Endothelial cell of umbilical vein (primary cell): ENCODE data around the gene HOXB5. TPM values are rescaled to one million over a fixed set of nuclear protein-coding genes. Genes with fewer than 3 reads are reported as not detected.

ENCODE experiments used
- BruUV-seq: library from RNA; stranded (reverse); fragments of 400-500 nt; replicated peaks from 2 replicates; lab custom pipeline; 2021; lab: Mats Ljungman, UMichigan
- CTCF ChIA-PET: fragments of 300-600, 350-600 bp; sonication (Branson Sonifier 250); formaldehyde crosslinking; loops from one replicate; lab custom pipeline; 2021; ENCODE audit warnings: antibody characterized with exemption, inconsistent platforms; lab: Charles Lee
- POLR2A ChIA-PET: fragments of 300-600, 350-600 bp; sonication (Branson Sonifier 250); formaldehyde crosslinking; loops from one replicate; lab custom pipeline; 2021; ENCODE audit warnings: antibody characterized with exemption, inconsistent platforms; lab: Charles Lee
- DNase-seq: peaks from one replicate; pipeline ENCODE4 v3.0.0-alpha.2; 2011; ENCODE audit warnings: low read depth, low spot score
- FAIRE-seq: peaks from 2 replicates; lab custom pipeline; 2011; peaks lifted over from hg19 to GRCh38; lab: Jason Lieb, UNC
- H2AFZ ChIP-seq: 2 replicates; pipeline ENCODE4 v1.6.0; 2012; ENCODE audit warnings: low read depth, low read length, control low read depth, inconsistent platforms
- H3K27ac ChIP-seq: 2 replicates; pipeline ENCODE4 v1.5.1; 2011; ENCODE audit warnings: low read depth, mild to moderate bottlenecking, control low read depth, low read length, moderate library complexity; ENCODE audit not compliant: insufficient read depth
- H3K27me3 ChIP-seq, 2 experiments: 2 replicates each; pipeline versions ENCODE4 v1.6.0 to v1.6.1; 2011; ENCODE audit warnings: low read length in 2 of 2, mixed read lengths in 1 of 2; ENCODE audit not compliant: control insufficient read depth in 2 of 2, insufficient read depth in 2 of 2
- H3K36me3 ChIP-seq, 2 experiments: 2 replicates in 1 of 2; 3 replicates in 1 of 2; pipeline ENCODE4 v1.5.1; 2011; ENCODE audit warnings: low read length in 2 of 2, mild to moderate bottlenecking in 1 of 2, moderate library complexity in 1 of 2; ENCODE audit not compliant: control insufficient read depth in 2 of 2, insufficient read depth in 2 of 2; ENCODE audit errors: extremely low read depth in 1 of 2
- H3K4me1 ChIP-seq: 3 replicates; pipeline ENCODE4 v1.5.1; 2011; ENCODE audit warnings: mild to moderate bottlenecking, low read length; ENCODE audit not compliant: control insufficient read depth, insufficient read depth; ENCODE audit errors: extremely low read depth
- H3K4me2 ChIP-seq: 2 replicates; pipeline ENCODE4 v1.6.1; 2011; ENCODE audit warnings: low read length, control low read depth, mixed read lengths; ENCODE audit not compliant: insufficient read depth
- H3K4me3 ChIP-seq, 3 experiments: fragments of 200-600 bp in 1 of 3; sonication (generic), shearing (Covaris generic) in 1 of 3; replicated peaks in 1 of 3; 2 replicates each; pipeline ENCODE4 v1.5.1; 2011 to 2016; ENCODE audit warnings: control low read depth in 3 of 3, low read length in 3 of 3, mild to moderate bottlenecking in 2 of 3, inconsistent platforms in 1 of 3, low read depth in 1 of 3, moderate library complexity in 1 of 3; ENCODE audit not compliant: insufficient read depth in 1 of 3
- H3K79me2 ChIP-seq: 2 replicates; pipeline ENCODE4 v1.6.0; 2012; ENCODE audit warnings: low read length, inconsistent platforms; ENCODE audit not compliant: control insufficient read depth, insufficient read depth
- H3K9ac ChIP-seq: replicated peaks from 2 replicates; pipeline ENCODE3; 2011; ENCODE audit warnings: low read length, control low read depth; ENCODE audit not compliant: insufficient read depth; ENCODE audit errors: extremely low read depth
- H3K9me1 ChIP-seq: replicated peaks from 3 replicates; pipeline ENCODE4 v1.6.0; 2011; ENCODE audit warnings: mild to moderate bottlenecking, low read length; ENCODE audit not compliant: control insufficient read depth, insufficient read depth; ENCODE audit errors: extremely low read depth
- H3K9me3 ChIP-seq: replicated peaks from 2 replicates; pipeline ENCODE4 v1.5.1; 2012; ENCODE audit warnings: low read length, inconsistent platforms; ENCODE audit not compliant: control insufficient read depth, insufficient read depth
- H4K20me1 ChIP-seq: replicated peaks from 2 replicates; pipeline ENCODE3; 2011; ENCODE audit warnings: mild to moderate bottlenecking, low read length; ENCODE audit not compliant: control insufficient read depth, insufficient read depth; ENCODE audit errors: extremely low read depth
- EZH2 ChIP-seq: IDR thresholded peaks from 2 replicates; pipeline ENCODE4 v1.6.1; 2012; ENCODE audit warnings: borderline replicate concordance, low read depth, mild to moderate bottlenecking, moderate library complexity, low read length, inconsistent platforms; ENCODE audit not compliant: severe bottlenecking
- FOS ChIP-seq: IDR thresholded peaks from 2 replicates; pipeline ENCODE4 v1.6.1; 2011; ENCODE audit warnings: mild to moderate bottlenecking, low read length, moderate library complexity, borderline replicate concordance; ENCODE audit not compliant: insufficient read depth
- GATA2 ChIP-seq: IDR thresholded peaks from 2 replicates; pipeline ENCODE4 v1.7.0; 2011; ENCODE audit warnings: low read depth, mild to moderate bottlenecking, moderate library complexity, mixed read lengths, low read length; ENCODE audit not compliant: insufficient read length, insufficient read depth
- JUN ChIP-seq: IDR thresholded peaks from 2 replicates; pipeline ENCODE4 v1.6.1; 2011; ENCODE audit warnings: borderline replicate concordance, low read depth; ENCODE audit not compliant: insufficient read length, insufficient read depth
- MYC ChIP-seq: IDR thresholded peaks from one replicate; pipeline ENCODE4 v1.6.1; 2011; ENCODE audit warnings: mild to moderate bottlenecking, low read depth, low read length
- POLR2A ChIP-seq: IDR thresholded peaks from 2 replicates; pipeline ENCODE4 v1.6.1; 2012; ENCODE audit warnings: low read depth, mild to moderate bottlenecking, control low read depth, low read length
- POLR2AphosphoS5 ChIP-seq: IDR thresholded peaks from 2 replicates; pipeline ENCODE4 v1.6.1; 2012; ENCODE audit warnings: low read depth, mild to moderate bottlenecking, control low read depth, low read length, moderate library complexity; ENCODE audit not compliant: insufficient read depth
- dilution Hi-C: fragments of 300-500 bp; cut with MboI; formaldehyde crosslinking; loops from one replicate; pipeline ENCODE4 v1.15.0; 2019; ENCODE audit warnings: low sequenced_read_pairs; ENCODE audit not compliant: extremely low pct_ligation_motif_present
- intact Hi-C: fragments of 100-400 bp; cut with micrococcal nuclease; formaldehyde crosslinking; loops from one replicate; pipeline ENCODE4 v1.10.0; 2022
- polyA plus RNA-seq, 4 experiments: library from polyadenylated mRNA; depleted of rRNA in 3 of 4; stranded (reverse) in 3 of 4; unstranded in 1 of 4; fragments of >200 nt; gene quantifications; 2 replicates each; pipeline versions ENCODE4 v1.2.1 to v1.2.3, GENCODE V29; 2011 to 2012; ENCODE audit warnings: missing spikeins in 1 of 4
- total RNA-seq: library from RNA; stranded (reverse); gene quantifications from 2 replicates; pipeline ENCODE4 v1.2.3, GENCODE V29; 2021
- TF ChIP-seq, protein P1 (sequence below), 2 donors: IDR thresholded peaks; 1 replicate in 1 of 2; 2 replicates in 1 of 2; pipeline ENCODE4 v1.5.1; 2011; ENCODE audit warnings: low read length in 2 of 2, mild to moderate bottlenecking in 2 of 2, moderate library complexity in 2 of 2, control low read depth in 1 of 2, inconsistent platforms in 1 of 2, low read depth in 1 of 2; ENCODE audit not compliant: insufficient read depth in 1 of 2; ENCODE audit errors: extremely low read depth in 1 of 2
- TF ChIP-seq, protein P2 (sequence below): IDR thresholded peaks from 2 replicates; pipeline ENCODE4 v1.6.1; 2011; ENCODE audit not compliant: insufficient read depth, insufficient read length

Gene HOXB5
- total and polyA plus RNA-seq, 2 donors (not counting 3 experiments of a cell fraction or from before 2014, with no cell fraction given), result 2.0 to 8.5 TPM

DNA sequence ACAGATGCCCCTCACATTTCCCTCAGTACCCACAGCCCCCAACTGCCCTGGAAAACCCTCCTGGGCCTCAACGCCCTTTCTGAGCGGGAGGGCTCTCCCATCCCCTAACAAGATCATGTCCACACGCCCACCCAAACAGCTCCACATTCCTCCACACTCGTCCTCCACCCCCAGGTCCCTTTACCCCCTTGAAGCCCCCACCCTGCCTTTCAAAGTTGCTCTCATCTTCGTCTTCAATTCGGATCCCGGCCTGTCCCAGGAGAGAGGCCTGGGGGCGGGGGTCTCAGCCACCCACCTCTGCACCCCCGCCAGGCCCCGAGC is 29.8 kb downstream of the HOXB5 start:
- Histone ChIP-seq H3K4me2 (no peak overlapping the region), H3K4me3 (peak overlapping the region in 2 of 3 experiments; percentile 12 to 37), H3K9me3 (no peaks in the 10 kb centered on the region), H2AFZ (no peak overlapping the region), H3K4me1 (peaks cover 40% of the 10 kb centered on the region), H3K9ac (no peak overlapping the region), H3K27me3 (no peaks in the 10 kb centered on the region), H3K79me2 (peaks cover 77% of the 10 kb centered on the region), H4K20me1 (no peaks in the 10 kb centered on the region), H3K36me3 (peaks cover 0 to 5% of the 10 kb centered on the region in 2 experiments), H3K27ac (no peak overlapping the region), H3K9me1 (no peaks in the 10 kb centered on the region)
- dilution Hi-C loops, result no loop called here
- no peak for TF ChIP-seq JUN
- TF ChIP-seq FOS, result no peak
- no peak for TF ChIP-seq EZH2
- TF ChIP-seq POLR2AphosphoS5, result no peak
- TF ChIP-seq MYC, result no peak
- TF ChIP-seq GATA2, result no peak
- TF ChIP-seq, protein P1, sequence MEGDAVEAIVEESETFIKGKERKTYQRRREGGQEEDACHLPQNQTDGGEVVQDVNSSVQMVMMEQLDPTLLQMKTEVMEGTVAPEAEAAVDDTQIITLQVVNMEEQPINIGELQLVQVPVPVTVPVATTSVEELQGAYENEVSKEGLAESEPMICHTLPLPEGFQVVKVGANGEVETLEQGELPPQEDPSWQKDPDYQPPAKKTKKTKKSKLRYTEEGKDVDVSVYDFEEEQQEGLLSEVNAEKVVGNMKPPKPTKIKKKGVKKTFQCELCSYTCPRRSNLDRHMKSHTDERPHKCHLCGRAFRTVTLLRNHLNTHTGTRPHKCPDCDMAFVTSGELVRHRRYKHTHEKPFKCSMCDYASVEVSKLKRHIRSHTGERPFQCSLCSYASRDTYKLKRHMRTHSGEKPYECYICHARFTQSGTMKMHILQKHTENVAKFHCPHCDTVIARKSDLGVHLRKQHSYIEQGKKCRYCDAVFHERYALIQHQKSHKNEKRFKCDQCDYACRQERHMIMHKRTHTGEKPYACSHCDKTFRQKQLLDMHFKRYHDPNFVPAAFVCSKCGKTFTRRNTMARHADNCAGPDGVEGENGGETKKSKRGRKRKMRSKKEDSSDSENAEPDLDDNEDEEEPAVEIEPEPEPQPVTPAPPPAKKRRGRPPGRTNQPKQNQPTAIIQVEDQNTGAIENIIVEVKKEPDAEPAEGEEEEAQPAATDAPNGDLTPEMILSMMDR (IDR thresholded peaks at IDR 0.05; ENCODE audit: extremely low read depth in 1 of 2, insufficient read depth in 1 of 2, low read depth in 1 of 2, low read length in 2 of 2), result no peak
- TF ChIP-seq, protein P2, sequence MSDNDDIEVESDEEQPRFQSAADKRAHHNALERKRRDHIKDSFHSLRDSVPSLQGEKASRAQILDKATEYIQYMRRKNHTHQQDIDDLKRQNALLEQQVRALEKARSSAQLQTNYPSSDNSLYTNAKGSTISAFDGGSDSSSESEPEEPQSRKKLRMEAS, result no peak
- no peak for TF ChIP-seq POLR2A
- intact Hi-C loops, result loop anchor here (2.0 kb wide), 1 partner anchor 15 kb away; no protein-coding TSS in a partner anchor
- POLR2A ChIA-PET, result no interaction called here
- no TSS peak for BruUV-seq
- FAIRE-seq (no peak), DNase-seq (no peak)
- CTCF ChIA-PET, result interaction anchor here (1.4 kb wide), 1 partner anchor 9 kb away, joined by 3 read pairs; no protein-coding TSS in a partner anchor
